HUES6 (cell line): ENCODE measurements around the gene ATP13A5.

Experiments used
- H3K27ac ChIP-seq: 2 replicates; pipeline ENCODE4 v1.7.0; 2013; ENCODE audit warnings: low read depth, mild to moderate bottlenecking, low read length, inconsistent platforms
- H3K27me3 ChIP-seq: 2 replicates; pipeline ENCODE4 v1.6.1; 2013; ENCODE audit warnings: low read length; ENCODE audit not compliant: control insufficient read depth, insufficient read depth
- H3K36me3 ChIP-seq: 2 replicates; pipeline ENCODE4 v1.6.1; 2013; ENCODE audit warnings: low read length; ENCODE audit not compliant: control insufficient read depth, insufficient read depth
- H3K4me1 ChIP-seq: 2 replicates; pipeline ENCODE4 v1.6.1; 2013; ENCODE audit warnings: low read length; ENCODE audit not compliant: control insufficient read depth, insufficient read depth
- H3K4me3 ChIP-seq: 2 replicates; pipeline ENCODE4 v1.5.1; 2013; ENCODE audit warnings: low read depth, low read length
- H3K9ac ChIP-seq: one replicate; pipeline ENCODE4 v1.6.1; 2013; ENCODE audit warnings: mild to moderate bottlenecking, low read length
- H3K9me3 ChIP-seq: 2 replicates; pipeline ENCODE4 v1.6.1; 2013; ENCODE audit warnings: low read depth, low read length; ENCODE audit not compliant: control insufficient read depth, insufficient read depth

The ATP13A5 gene

DNA sequence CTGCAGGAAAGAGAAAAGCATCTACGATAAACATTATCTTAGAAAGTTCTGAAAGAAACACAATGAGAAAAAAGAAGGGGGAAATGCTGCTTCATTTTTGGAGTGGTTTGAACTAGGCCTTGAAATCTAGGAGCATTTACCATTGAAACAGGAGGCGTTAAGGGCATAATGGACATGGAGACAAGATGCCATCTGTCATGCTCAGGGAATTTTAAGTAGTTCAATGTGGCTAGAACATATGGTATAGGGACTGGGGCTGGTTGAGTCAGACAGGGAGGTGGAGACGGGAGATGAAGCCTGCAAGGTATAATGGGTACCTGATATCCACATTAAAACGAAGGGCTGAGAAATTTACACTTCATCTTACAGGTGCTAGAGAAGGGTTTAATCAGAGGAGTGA, 147.9 kb downstream of the ATP13A5 start:
- Histone ChIP-seq H3K27me3 (no peaks in the 10 kb centered on the region), H3K4me1 (peaks cover 38% of the 10 kb centered on the region)

DNA sequence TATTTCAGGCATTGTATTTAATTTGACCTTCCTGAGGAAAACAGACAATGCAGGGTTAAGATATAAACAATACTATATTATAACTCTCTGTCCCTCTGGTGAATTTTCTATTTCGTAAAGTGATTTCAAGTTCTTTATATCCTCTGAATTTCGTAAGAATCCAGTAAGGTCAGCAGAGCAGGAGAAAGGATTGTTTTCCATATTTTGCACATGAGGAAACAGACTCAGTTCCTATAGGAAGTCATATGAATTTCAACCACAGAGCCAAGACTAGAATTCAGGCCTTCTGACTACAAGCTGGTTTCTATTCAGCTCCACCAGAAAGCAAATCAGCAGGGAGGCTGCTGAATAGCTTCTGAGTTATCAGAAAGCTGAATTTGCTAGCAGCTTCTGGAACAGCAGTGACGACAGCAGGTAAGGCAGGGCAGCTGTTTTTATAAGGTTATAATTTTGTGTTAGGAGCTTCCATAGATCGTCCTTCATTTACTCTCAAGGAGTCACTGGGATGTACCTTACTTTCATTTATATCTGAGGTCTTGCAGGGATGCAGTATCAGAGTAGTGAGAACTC, 148.6 kb downstream of the ATP13A5 start:
- H3K9ac ChIP-seq = no peak overlapping the region
- no peaks in the 10 kb centered on the region for H3K36me3 ChIP-seq
- H3K27ac ChIP-seq = no peak overlapping the region

More for the DNA sequence above, 147.9 kb downstream of the ATP13A5 start:
- H3K36me3 ChIP-seq = no peaks in the 10 kb centered on the region
- no peak overlapping the region for H3K9ac ChIP-seq
- no peaks in the 10 kb centered on the region for H3K9me3 ChIP-seq
- no peak overlapping the region for H3K27ac ChIP-seq
- H3K4me3 ChIP-seq = no peak overlapping the region

DNA sequence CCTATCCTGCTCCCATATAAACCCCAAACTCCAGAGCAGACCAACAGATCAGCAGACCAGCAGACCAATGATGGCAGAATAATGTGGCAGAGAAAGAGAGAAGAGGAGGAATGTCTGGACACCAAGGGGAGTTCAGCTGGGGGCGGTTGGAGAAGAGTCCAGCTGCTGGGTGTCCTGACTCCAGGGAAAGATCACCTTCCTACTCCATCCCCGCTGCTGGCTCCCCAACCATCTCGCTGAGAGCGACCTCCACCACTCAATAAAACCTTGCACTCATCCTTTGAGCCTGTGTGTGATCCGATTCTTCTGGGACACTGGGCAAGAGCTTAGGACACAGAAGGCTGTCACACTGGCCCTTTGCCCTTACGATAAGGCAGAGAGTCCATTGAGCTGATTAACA, 150.3 kb downstream of the ATP13A5 start:
- Histone ChIP-seq H3K4me3 (no peak overlapping the region), H3K36me3 (no peaks in the 10 kb centered on the region), H3K4me1 (peaks cover 38% of the 10 kb centered on the region), H3K9me3 (no peaks in the 10 kb centered on the region), H3K27me3 (no peaks in the 10 kb centered on the region), H3K27ac (no peak overlapping the region), H3K9ac (no peak overlapping the region)

More for the DNA sequence above, 148.6 kb downstream of the ATP13A5 start:
- H3K27me3 ChIP-seq = no peaks in the 10 kb centered on the region
- H3K4me1 ChIP-seq = peaks cover 38% of the 10 kb centered on the region
- H3K4me3 ChIP-seq = no peak overlapping the region
- H3K9me3 ChIP-seq = no peaks in the 10 kb centered on the region

DNA sequence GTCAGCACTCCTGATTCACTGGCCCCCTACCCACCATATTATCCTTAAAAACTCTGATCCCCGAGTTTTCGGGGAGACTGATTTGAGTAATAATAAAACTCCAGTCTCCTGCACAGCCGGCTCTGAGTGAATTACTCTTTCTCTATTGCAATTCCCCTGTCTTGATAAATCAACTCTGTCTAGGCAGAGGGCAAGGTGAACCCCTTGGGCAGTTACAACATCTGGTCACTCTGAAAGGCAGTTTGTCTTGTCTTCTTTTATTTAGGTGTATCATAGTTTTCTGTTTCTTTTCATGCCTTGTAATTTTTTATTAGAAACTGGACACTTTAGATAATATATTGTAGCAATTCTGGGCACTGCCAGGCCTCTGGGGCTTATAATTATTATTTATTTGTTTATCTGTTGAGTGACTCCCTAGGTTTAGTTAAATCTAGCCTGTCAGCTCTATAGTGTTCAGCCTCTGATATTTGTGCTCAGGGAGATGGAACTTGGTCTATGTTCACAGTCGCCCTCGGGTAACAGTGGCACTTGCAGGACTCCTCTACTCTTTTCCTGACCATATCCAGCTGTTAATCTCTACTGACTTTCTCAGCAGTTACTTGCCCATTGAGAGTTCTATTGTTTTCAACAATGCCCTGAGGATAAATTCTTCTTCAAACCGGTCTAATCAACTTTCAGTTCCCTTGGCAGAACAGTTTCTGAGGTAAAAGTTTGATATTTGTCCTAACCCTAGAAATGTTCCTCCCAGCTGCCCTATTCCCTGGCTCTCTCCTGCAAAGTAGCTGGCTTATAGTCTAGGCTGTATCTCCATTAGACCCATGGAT, 153.0 kb downstream of the ATP13A5 start:
- Histone ChIP-seq H3K4me3 (no peak overlapping the region), H3K27ac (no peak overlapping the region), H3K36me3 (no peaks in the 10 kb centered on the region), H3K9me3 (no peaks in the 10 kb centered on the region), H3K9ac (no peak overlapping the region), H3K27me3 (no peaks in the 10 kb centered on the region), H3K4me1 (peaks cover 35% of the 10 kb centered on the region)
